Keratinocyte (primary cell): Measurements from ENCODE around the gene ARL6IP5. TPM values are rescaled to one million over a fixed set of nuclear protein-coding genes. Genes with fewer than 3 reads are reported as not detected.

Experiments
- DNase-seq: peaks from one replicate; pipeline ENCODE4 v3.0.0-alpha.2; 2011; ENCODE audit warnings: low read depth, missing footprints, low spot score
- FAIRE-seq: peaks from 2 replicates; lab custom pipeline; 2011; peaks lifted over from hg19 to GRCh38; lab: Jason Lieb, UNC
- H2AFZ ChIP-seq: 2 replicates; pipeline ENCODE4 v1.6.0; 2012; ENCODE audit warnings: low read length, control low read depth, inconsistent platforms; ENCODE audit not compliant: control insufficient read depth
- H3K27ac ChIP-seq: 2 replicates; pipeline ENCODE4 v1.5.1; 2011; ENCODE audit warnings: low read length; ENCODE audit not compliant: control insufficient read depth, insufficient read depth
- H3K27me3 ChIP-seq: 3 replicates; pipeline ENCODE4 v1.6.0; 2011; ENCODE audit warnings: low read length; ENCODE audit not compliant: control insufficient read depth, insufficient read depth; ENCODE audit errors: extremely low read depth
- H3K36me3 ChIP-seq, 2 experiments: 2 replicates in 1 of 2; 3 replicates in 1 of 2; pipeline ENCODE4 v1.5.1; 2011; ENCODE audit warnings: low read length in 2 of 2, mild to moderate bottlenecking in 1 of 2; ENCODE audit not compliant: control insufficient read depth in 2 of 2, insufficient read depth in 2 of 2; ENCODE audit errors: extremely low read depth in 1 of 2
- H3K4me1 ChIP-seq: 3 replicates; pipeline ENCODE4 v1.5.1; 2011; ENCODE audit warnings: low read length; ENCODE audit not compliant: control insufficient read depth, insufficient read depth; ENCODE audit errors: extremely low read depth
- H3K4me2 ChIP-seq: 3 replicates; pipeline ENCODE4 v1.6.0; 2011; ENCODE audit warnings: low read depth, low read length; ENCODE audit not compliant: control insufficient read depth, insufficient read depth; ENCODE audit errors: extremely low read depth
- H3K4me3 ChIP-seq, 3 experiments: fragments of 200-600 bp in 1 of 3; sonication (generic) in 1 of 3; 2 replicates in 2 of 3; 3 replicates in 1 of 3; pipeline ENCODE4 v1.5.1; 2011 to 2016; ENCODE audit warnings: low read length in 3 of 3, mild to moderate bottlenecking in 3 of 3, control low read depth in 2 of 3, inconsistent platforms in 1 of 3, low read depth in 1 of 3, mixed read lengths in 1 of 3, mixed run types in 1 of 3, moderate library complexity in 1 of 3; ENCODE audit not compliant: control insufficient read depth in 2 of 3, insufficient read depth in 2 of 3; ENCODE audit errors: extremely low read depth in 1 of 3
- H3K79me2 ChIP-seq: 2 replicates; pipeline ENCODE4 v1.6.0; 2012; ENCODE audit warnings: low read length; ENCODE audit not compliant: control insufficient read depth, insufficient read depth
- H3K9ac ChIP-seq: 3 replicates; pipeline ENCODE4 v1.6.0; 2011; ENCODE audit warnings: low read length; ENCODE audit not compliant: control insufficient read depth, insufficient read depth; ENCODE audit errors: extremely low read depth
- H3K9me1 ChIP-seq: 3 replicates; pipeline ENCODE4 v1.6.0; 2011; ENCODE audit warnings: low read length; ENCODE audit not compliant: control insufficient read depth, insufficient read depth; ENCODE audit errors: extremely low read depth
- H3K9me3 ChIP-seq: 2 replicates; pipeline ENCODE4 v1.5.1; 2012; ENCODE audit warnings: low read depth, low read length; ENCODE audit not compliant: control insufficient read depth
- H4K20me1 ChIP-seq: 3 replicates; pipeline ENCODE4 v1.6.0; 2011; ENCODE audit warnings: low read length; ENCODE audit not compliant: control insufficient read depth, insufficient read depth; ENCODE audit errors: extremely low read depth
- CTCF ChIP-seq, 3 experiments: IDR thresholded peaks in 1 of 3; conservative IDR thresholded peaks in 1 of 3; optimal IDR thresholded peaks in 1 of 3; 2 replicates in 2 of 3; 3 replicates in 1 of 3; pipeline versions ENCODE3 to v1.5.1; 2011; ENCODE audit warnings: low read length in 3 of 3, mild to moderate bottlenecking in 3 of 3, moderate library complexity in 2 of 3, control low read depth in 1 of 3, inconsistent platforms in 1 of 3; ENCODE audit not compliant: insufficient read depth in 2 of 3; ENCODE audit errors: extremely low read depth in 1 of 3
- EZH2 ChIP-seq: IDR thresholded peaks from one replicate; pipeline ENCODE4 v1.6.1; 2012; ENCODE audit warnings: inconsistent platforms, mild to moderate bottlenecking, low read length, moderate library complexity
- dilution Hi-C: fragments of 300-500 bp; cut with MboI; formaldehyde crosslinking; loops from one replicate; pipeline ENCODE4 v1.7.0; 2020; ENCODE audit warnings: low sequenced_read_pairs; ENCODE audit not compliant: extremely low pct_ligation_motif_present
- polyA plus RNA-seq, 5 experiments: library from polyadenylated mRNA; depleted of rRNA in 3 of 5; stranded (reverse) in 3 of 5; stranded (forward) in 1 of 5; unstranded in 1 of 5; fragments of >200 nt; gene quantifications; 1 replicate in 1 of 5; 2 replicates in 3 of 5; 3 replicates in 1 of 5; pipeline versions ENCODE4 v1.2.1 to v1.2.3, GENCODE V29; 2011 to 2012; ENCODE audit warnings: missing spikeins in 2 of 5, low read depth in 1 of 5, low replicate concordance in 1 of 5

ARL6IP5 gene
- polyA plus RNA-seq, 1 donor (not counting 4 experiments of a cell fraction or from before 2014, with no cell fraction given), result 112 TPM

- Histone ChIP-seq H3K79me2 (no peaks in the 10 kb centered on the region), H3K27me3 (peaks cover 4% of the 10 kb centered on the region), H2AFZ (no peak overlapping the region), H3K9me3 (no peaks in the 10 kb centered on the region), H3K9me1 (no peaks in the 10 kb centered on the region), H3K4me1 (no peaks in the 10 kb centered on the region), H3K9ac (no peak overlapping the region), H3K4me3 (no peak overlapping the region), H4K20me1 (no peaks in the 10 kb centered on the region), H3K4me2 (no peak overlapping the region), H3K27ac (no peak overlapping the region), H3K36me3 (no peaks in the 10 kb centered on the region)
- dilution Hi-C loops, result no loop called here
- FAIRE-seq (no peak), DNase-seq (no peak)
- TF ChIP-seq CTCF (optimal IDR thresholded peaks at IDR 0.05 in 1 of 3, IDR thresholded peaks at IDR 0.05 in 1 of 3, conservative IDR thresholded peaks at IDR 0.05 in 1 of 3; ENCODE audit: extremely low read depth in 1 of 3, insufficient read depth in 2 of 3, low read length in 3 of 3), result no peak
- TF ChIP-seq EZH2, result no peak
Measured at GRCh38 chr3:69137005-69137404, 52.3 kb downstream of the ARL6IP5 start.

GRCh38 chr3:69137412-69137811 is 52.7 kb downstream of the ARL6IP5 start:
- Histone ChIP-seq H3K9me3 (no peaks in the 10 kb centered on the region), H3K4me1 (no peaks in the 10 kb centered on the region), H3K27me3 (peaks cover 4% of the 10 kb centered on the region), H3K79me2 (no peaks in the 10 kb centered on the region), H3K4me3 (no peak overlapping the region), H4K20me1 (no peaks in the 10 kb centered on the region), H3K4me2 (no peak overlapping the region), H3K9ac (no peak overlapping the region), H3K36me3 (no peaks in the 10 kb centered on the region), H3K9me1 (no peaks in the 10 kb centered on the region), H3K27ac (no peak overlapping the region), H2AFZ (no peak overlapping the region)
- dilution Hi-C loops, result no loop called here
- DNase-seq, result no peak
- no peak for FAIRE-seq
- TF ChIP-seq EZH2 (no peak), CTCF (optimal IDR thresholded peaks at IDR 0.05 in 1 of 3, IDR thresholded peaks at IDR 0.05 in 1 of 3, conservative IDR thresholded peaks at IDR 0.05 in 1 of 3; ENCODE audit: extremely low read depth in 1 of 3, insufficient read depth in 2 of 3, low read length in 3 of 3) (no peak)
